NCI-H2107 (cell line): ENCODE data around the gene AIMP2.
"Not testable (repeated sequence)": the region's sequence is repeated elsewhere in the genome, so short reads cannot be mapped to it uniquely, and the experiment has no call there.

Experiments used
- DNase-seq: peaks from one replicate; lab custom pipeline; 2025; lab: John Stamatoyannopoulos, UW

The AIMP2 gene

DNA sequence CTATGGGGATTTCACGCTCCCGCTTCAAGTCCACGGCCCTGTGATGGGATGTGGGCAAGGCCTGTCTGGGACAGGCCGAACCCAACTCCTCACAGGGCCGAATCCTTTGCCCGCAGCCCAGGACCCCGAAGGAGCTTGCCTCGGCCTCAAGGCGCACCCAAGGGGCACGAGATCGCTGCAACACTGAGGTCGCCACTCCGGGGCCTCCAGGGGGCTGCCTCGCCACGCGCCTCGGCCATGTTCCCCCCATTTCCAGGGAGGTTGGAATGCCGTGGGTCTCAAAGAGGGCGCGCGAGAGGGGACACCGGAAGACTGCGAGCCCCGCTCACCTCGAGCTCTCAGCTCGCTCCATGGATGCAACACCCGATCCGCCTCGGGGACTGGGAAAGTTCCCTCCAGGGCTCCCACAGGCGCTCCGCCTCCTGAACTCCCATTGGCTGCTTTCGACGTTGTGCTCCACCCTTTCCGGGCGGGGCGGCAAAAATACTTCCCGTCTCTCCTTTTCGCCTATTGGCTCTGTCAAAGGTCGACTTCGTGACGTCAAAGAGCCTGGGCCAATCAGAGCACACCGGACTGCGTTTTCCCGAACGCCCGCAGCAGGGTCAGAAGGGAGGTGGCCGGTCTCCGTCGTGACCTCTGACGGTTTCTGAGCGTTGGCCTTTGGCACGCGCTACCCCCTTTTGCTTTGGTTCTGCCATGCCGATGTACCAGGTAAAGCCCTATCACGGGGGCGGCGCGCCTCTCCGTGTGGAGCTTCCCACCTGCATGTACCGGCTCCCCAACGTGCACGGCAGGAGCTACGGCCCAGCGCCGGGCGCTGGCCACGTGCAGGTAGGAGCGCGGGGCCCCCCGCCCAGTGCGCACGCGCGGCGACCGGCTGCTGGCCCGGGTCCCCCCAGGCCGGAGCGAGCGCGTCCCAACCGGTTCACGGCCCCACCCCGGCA is at the start of gene AIMP2, which contains the start of gene PMS2:
TSS of gene AIMP2 (plus strand) at position 605 of the 944 bp plus-strand sequence. CDS start at position 697, 92 bp downstream.
TSS of gene PMS2 (minus strand) at position 382 of the 944 bp plus-strand sequence. CDS start at position 352, 30 bp downstream.
- peak; percentile 99 for DNase-seq

- not testable (repeated sequence) for DNase-seq
These were observed 45.9 kb upstream of the AIMP2 start for GRCh38 chr7:5963205-5963604.

GRCh38 chr7:5963810-5964209 is 45.3 kb upstream of the AIMP2 start:
- DNase-seq, result not testable (repeated sequence)

- DNase-seq, result not testable (repeated sequence)
These were observed 38.6 kb upstream of the AIMP2 start, which contains the start of gene RSPH10B for GRCh38 chr7:5970347-5970911. RSPH10B (minus strand) TSS chr7:5970689; CDS start chr7:5967116, 3,573 bp downstream.

GRCh38 chr7:5973580-5973979 is 35.5 kb upstream of the AIMP2 start:
- not testable (repeated sequence) for DNase-seq

- DNase-seq, result not testable (repeated sequence)
These were observed 29.3 kb upstream of the AIMP2 start for GRCh38 chr7:5979680-5980314.

DNA sequence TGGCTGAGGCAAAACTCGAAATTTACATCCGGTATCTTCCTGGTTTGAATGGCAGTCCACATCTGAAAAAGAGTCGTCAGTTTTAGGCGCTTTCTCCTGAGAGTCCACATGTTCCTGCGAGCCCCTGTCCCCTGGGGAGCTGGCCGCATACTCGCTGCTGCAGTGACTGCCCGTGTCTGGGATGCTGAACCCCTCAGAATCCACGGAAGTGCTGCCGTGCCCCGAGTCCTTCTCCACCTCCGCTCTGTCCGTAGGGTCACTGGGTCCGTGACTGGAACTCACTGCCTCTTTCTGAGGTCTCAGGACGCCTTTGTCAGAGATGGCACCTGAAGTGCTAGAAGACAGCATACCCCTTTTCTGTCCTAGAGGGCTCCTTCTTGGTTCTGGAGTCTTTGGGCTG is 22.0 kb upstream of the AIMP2 start:
- DNase-seq, result not testable (repeated sequence)

GRCh38 chr7:5997210-5997808 is 11.8 kb upstream of the AIMP2 start:
- peak; percentile 33 for DNase-seq

DNA sequence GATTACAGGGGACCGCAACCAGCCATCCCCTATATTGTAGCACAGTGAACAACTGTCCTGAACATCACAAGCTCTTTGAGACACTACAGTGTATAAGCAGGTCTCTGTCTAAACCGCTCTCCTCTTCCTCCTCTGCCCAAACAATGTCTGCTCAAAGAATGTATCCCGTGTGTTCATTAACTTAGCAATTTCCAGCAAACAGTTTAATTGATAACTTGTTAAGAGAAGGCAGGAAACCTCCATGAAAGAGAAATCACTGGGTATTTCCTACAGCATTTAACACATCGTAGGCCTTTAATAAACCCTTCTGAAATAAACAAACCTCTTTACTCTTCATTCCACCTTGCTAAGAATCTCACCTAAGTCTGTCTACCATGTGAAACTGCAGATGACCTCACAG is 1.7 kb upstream of the AIMP2 start:
- no peak for DNase-seq

- not testable (repeated sequence) for DNase-seq
These were observed 1.1 kb upstream of the AIMP2 start for GRCh38 chr7:6007835-6008590.

DNA sequence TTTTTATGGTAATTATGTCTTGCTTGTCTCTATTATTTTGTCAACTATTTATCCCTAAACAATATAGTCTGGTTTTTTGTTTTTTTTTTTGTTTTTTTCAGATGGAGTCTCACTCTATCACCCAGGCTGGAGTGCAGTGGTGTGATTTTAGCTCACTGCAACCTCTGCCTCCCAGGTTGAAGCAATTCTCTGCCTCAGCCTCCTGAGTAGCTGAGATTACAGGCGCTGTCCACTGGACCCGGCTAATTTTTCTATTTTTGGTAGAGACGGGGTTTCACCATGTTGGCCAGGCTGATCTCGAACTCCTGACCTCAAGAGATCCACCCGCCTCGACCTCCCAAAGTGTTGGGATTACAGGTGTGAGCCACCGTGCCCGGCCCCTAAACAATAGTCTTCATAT is 1.3 kb downstream of the AIMP2 start:
- not testable (repeated sequence) for DNase-seq

- DNase-seq, result no peak
These were observed 2.5 kb downstream of the AIMP2 start for GRCh38 chr7:6011541-6011940.

DNA sequence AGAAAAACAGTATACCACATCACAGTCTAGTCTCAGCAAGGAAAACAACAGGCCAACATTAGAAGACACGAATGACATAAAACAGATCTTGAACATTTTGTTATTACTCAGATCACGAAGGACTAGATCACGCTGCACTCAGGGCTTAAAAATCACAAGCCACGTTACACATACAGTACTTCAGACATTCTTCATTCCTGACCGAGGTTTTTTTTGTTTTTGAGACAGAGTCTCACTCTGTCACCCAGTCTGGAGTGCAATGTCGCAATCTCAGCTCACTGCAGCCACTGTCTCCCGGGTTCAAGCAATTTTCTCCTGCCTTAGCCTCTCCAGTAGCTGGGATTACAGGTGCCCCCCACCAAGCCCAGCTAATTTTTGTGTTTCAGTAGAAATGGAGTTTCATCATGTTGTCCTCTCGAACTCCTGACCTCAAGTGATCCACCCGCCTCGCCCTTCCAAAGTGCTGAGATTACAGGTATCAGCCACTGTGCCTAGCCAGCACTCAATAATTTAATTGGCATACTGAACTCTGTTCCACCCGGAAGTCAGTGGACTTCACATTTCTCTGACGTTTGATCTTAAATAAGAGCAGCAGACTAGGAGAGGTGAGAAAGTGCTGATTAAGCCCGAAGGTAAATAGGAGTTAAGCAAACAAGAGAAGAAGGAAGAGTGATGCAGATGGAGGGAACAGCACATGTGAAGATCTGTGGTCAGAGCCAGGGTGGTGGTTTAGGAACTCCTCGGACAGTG is 3.5 kb downstream of the AIMP2 start:
- no peak for DNase-seq

DNA sequence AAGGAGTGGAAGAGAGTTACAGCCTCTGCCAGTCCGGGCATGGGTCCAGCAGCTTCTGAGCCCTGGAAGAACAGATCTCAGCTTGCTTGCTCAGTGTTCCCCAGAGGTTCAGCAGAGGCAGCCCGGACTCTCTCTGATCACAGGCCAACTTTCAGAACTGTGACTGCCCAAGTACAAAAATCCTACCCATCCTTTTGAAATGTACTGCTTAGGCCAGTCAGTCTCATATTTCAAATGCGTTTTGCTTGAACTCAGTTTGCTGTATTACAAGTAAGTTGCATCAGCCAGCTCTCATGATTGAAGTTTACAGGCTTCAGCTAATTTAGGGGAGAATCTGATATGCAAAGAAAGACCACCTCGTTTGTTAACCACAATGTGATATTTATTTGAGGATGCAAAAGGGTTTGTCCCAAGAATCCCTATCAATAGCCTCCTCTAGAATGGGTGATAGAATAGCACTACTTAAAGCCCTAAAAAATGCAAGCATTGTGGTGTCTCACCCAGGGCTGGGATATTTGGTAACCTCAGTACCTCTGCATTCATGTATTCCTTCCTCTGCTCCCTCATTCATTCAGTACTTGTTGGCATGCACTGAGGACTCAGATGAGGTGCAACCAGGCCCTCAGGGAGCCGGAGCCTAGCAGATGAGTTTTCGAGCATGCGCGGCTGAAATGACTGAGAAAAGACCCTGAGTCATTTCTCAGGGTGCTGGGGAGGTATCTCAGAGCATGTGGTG is 7.0 kb downstream of the AIMP2 start:
- DNase-seq, result peak; percentile 94

GRCh38 chr7:6016653-6016966 is 7.5 kb downstream of the AIMP2 start:
- no peak for DNase-seq

- DNase-seq, result peak; percentile 55
These were observed 11.6 kb downstream of the AIMP2 start for GRCh38 chr7:6020371-6021286.

DNA sequence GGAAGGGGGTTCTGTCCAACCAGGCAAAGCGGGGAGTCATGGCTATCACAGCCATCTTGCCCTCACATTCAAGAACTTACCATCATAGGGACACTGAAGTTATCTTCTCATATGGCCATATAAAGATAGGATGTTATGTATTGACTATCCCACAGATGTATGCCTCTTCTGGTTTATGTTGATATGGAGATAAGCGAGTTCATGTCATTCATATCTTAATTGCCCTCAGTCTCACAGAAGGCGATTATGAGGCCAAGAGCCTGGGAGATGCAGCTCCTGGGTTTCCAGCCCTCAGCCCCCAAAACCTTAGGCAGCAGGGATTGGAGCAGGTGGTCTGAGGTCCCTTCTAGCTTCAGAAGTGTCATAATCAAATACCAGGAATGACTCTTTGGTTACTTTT is 13.6 kb downstream of the AIMP2 start:
- DNase-seq, result no peak

DNA sequence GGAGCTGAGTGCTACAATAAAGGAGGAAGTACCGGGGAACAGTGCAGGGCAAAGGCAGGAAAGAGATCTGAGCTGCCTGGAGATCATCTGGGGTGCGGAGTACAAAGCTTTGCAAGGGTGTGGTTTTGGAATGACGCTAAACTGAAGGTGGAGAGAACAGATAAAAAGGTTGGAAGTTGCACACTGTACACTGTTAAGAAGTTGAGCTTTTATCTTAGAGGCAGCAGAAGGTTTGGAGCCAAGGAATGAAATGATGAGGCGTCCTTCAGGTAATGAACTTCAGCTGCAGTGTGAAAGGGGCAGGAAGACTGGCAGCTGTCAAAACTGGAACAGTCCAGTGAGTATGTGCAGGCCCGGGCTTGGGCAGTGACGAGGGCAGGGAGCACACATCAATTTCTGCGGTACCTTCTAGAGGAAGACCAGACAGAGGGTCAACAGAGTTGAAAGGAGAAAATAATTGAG is 14.9 kb downstream of the AIMP2 start:
- DNase-seq, result no peak
